Gastroesophageal sphincter (tissue), 3 donors: Measurements from ENCODE around the gene VIPR2.
A peak's percentile ranks its signal among the peaks of the same experiment; 100 is the strongest.

Experiments
- CTCF ChIP-seq, 4 experiments: fragments of 200-600 bp in 2 of 4; fragments of 450-650 bp in 2 of 4; sonication (generic) in 1 of 4; IDR thresholded peaks; one replicate each; pipeline ENCODE4 v1.5.1; 2017 to 2019; ENCODE audit warnings: antibody characterized with exemption in 4 of 4, mild to moderate bottlenecking in 2 of 4, moderate library complexity in 2 of 4
- POLR2AphosphoS5 ChIP-seq: sonication (generic); formaldehyde crosslinking; IDR thresholded peaks from one replicate; pipeline ENCODE4 v1.6.1; 2017; ENCODE audit warnings: antibody characterized with exemption

GRCh38 chr7:159027056-159027788 is 117.4 kb downstream of the VIPR2 start:
- no peak for TF ChIP-seq CTCF (IDR thresholded peaks at IDR 0.05)
- peak; percentile 81 for TF ChIP-seq POLR2AphosphoS5
